ENCODE results near the gene TPPP3. TPM values are rescaled to one million over a fixed set of nuclear protein-coding genes. Genes with fewer than 3 reads are reported as not detected.

The TPPP3 gene
- total RNA-seq, 4 donors from 2014 or later, result 47.6 to 182 (median 121) TPM

DNA sequence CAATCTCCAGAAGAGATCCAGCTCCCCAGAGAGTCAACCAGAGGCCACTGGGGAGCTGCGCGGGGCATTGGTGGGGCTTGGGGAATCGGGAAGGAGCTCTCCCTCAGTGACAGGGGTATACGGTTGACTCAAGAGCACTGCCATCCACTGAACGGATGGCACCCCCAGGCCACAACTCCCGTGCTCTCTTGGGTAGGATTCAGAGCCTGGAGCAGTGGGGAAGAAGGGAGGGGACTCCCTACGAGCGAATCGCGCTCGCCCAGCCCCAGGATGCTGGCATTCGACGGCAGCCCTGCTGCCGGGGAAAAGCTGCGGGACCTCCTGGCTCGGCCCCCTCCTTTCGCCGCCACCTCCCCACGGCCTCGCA, 473 bp upstream of the TPPP3 start:
- no peak for TF ChIP-seq EP300 (IDR thresholded peaks at IDR 0.05)
- TF ChIP-seq POLR2AphosphoS5 (IDR thresholded peaks at IDR 0.05), result no peak
- TF ChIP-seq POLR2A (IDR thresholded peaks at IDR 0.05), result no peak
- TF ChIP-seq CTCF (IDR thresholded peaks at IDR 0.05), result no peak
- H3K27ac ChIP-seq, result peak overlapping the region; percentile 75
- H3K9me3 ChIP-seq, result no peaks in the 10 kb centered on the region
- no peaks in the 10 kb centered on the region for H3K27me3 ChIP-seq
- H3K36me3 ChIP-seq, result no peaks in the 10 kb centered on the region
- H3K4me3 ChIP-seq, result peak overlapping the region; percentile 52
- peaks cover 85% of the 10 kb centered on the region for H3K4me1 ChIP-seq
- 8% methylated on average over 17 of the region's 20 CpGs for WGBS
- peak in 1 of 2 donors; percentile 70 for DNase-seq (ENCODE audit: low spot score in 2 of 2)

GRCh38 chr16:67392301-67393059, 818 bp downstream of the TPPP3 start:
- Histone ChIP-seq H3K4me3 (peak overlapping the region; percentile 52), H3K27ac (peak overlapping the region; percentile 75), H3K27me3 (no peaks in the 10 kb centered on the region), H3K9me3 (no peaks in the 10 kb centered on the region), H3K4me1 (peaks cover 73% of the 10 kb centered on the region), H3K36me3 (no peaks in the 10 kb centered on the region)
- 68% methylated on average over 18 of the region's 18 CpGs for WGBS
- TF ChIP-seq CTCF (IDR thresholded peaks at IDR 0.05) (no peak), EP300 (IDR thresholded peaks at IDR 0.05) (no peak), POLR2AphosphoS5 (IDR thresholded peaks at IDR 0.05) (no peak), POLR2A (IDR thresholded peaks at IDR 0.05) (no peak)
- DNase-seq (ENCODE audit: low spot score in 2 of 2), result peak; percentile 64 to 77

GRCh38 chr16:67391424-67392300, 1.6 kb downstream of the TPPP3 start:
- H3K27me3 ChIP-seq, result no peaks in the 10 kb centered on the region
- no peak for TF ChIP-seq POLR2A (IDR thresholded peaks at IDR 0.05)
- no peak for TF ChIP-seq CTCF (IDR thresholded peaks at IDR 0.05)
- TF ChIP-seq POLR2AphosphoS5 (IDR thresholded peaks at IDR 0.05), result no peak
- TF ChIP-seq EP300 (IDR thresholded peaks at IDR 0.05), result no peak
- 29% methylated on average over 10 of the region's 15 CpGs for WGBS
- peaks cover 65% of the 10 kb centered on the region for H3K4me1 ChIP-seq
- peak overlapping the region; percentile 75 for H3K27ac ChIP-seq
- DNase-seq (ENCODE audit: low spot score in 2 of 2), result peak; percentile 79 to 81
- no peaks in the 10 kb centered on the region for H3K36me3 ChIP-seq
- H3K9me3 ChIP-seq, result no peaks in the 10 kb centered on the region
- peak overlapping the region; percentile 52 for H3K4me3 ChIP-seq

GRCh38 chr16:67390816-67391423, 2.4 kb downstream of the TPPP3 start:
- H3K36me3 ChIP-seq, result no peaks in the 10 kb centered on the region
- 83% methylated on average over 10 of the region's 11 CpGs for WGBS
- H3K4me3 ChIP-seq, result peak overlapping the region; percentile 52
- no peak overlapping the region for H3K27ac ChIP-seq
- DNase-seq (ENCODE audit: low spot score in 2 of 2), result peak in 1 of 2 donors; percentile 69
- no peaks in the 10 kb centered on the region for H3K27me3 ChIP-seq
- peaks cover 57% of the 10 kb centered on the region for H3K4me1 ChIP-seq
- H3K9me3 ChIP-seq, result no peaks in the 10 kb centered on the region
- TF ChIP-seq CTCF (IDR thresholded peaks at IDR 0.05), result no peak
- TF ChIP-seq POLR2AphosphoS5 (IDR thresholded peaks at IDR 0.05), result no peak
- no peak for TF ChIP-seq EP300 (IDR thresholded peaks at IDR 0.05)
- TF ChIP-seq POLR2A (IDR thresholded peaks at IDR 0.05), result no peak

Data from suprapubic skin (tissue), 4 donors.